HG03064 (cell line): ENCODE data around the gene MOV10.

Experiments used
- ATAC-seq: cut with Tn5 transposase; IDR thresholded peaks from one replicate; pipeline ENCODE4 v1.9.1; 2021; ENCODE audit warnings: low read depth; ENCODE audit not compliant: unreplicated experiment

Gene MOV10

GRCh38 chr1:112673592-112674439 lies 643 bp upstream of the MOV10 start:
- ATAC-seq: no peak

- peak; percentile 32 for ATAC-seq
Measured at GRCh38 chr1:112674986-112675727, 698 bp downstream of the MOV10 start.

GRCh38 chr1:112675728-112676381 lies 1.4 kb downstream of the MOV10 start:
- ATAC-seq: no peak

- ATAC-seq: no peak
Measured at GRCh38 chr1:112676543-112676942, 2.1 kb downstream of the MOV10 start.

GRCh38 chr1:112677501-112677900 lies 3.0 kb downstream of the MOV10 start:
- ATAC-seq: no peak

- ATAC-seq: no peak
Measured at GRCh38 chr1:112678605-112679004, 4.1 kb downstream of the MOV10 start.

- no peak for ATAC-seq
Measured at GRCh38 chr1:112685913-112686312, 11.5 kb downstream of the MOV10 start.

GRCh38 chr1:112686417-112686816 lies 12.0 kb downstream of the MOV10 start:
- ATAC-seq: no peak

- no peak for ATAC-seq
Measured at GRCh38 chr1:112686835-112687234, 12.4 kb downstream of the MOV10 start.

- no peak for ATAC-seq
Measured at GRCh38 chr1:112687361-112687760, 12.9 kb downstream of the MOV10 start.

- no peak for ATAC-seq
Measured at GRCh38 chr1:112687785-112688496, 13.5 kb downstream of the MOV10 start.

GRCh38 chr1:112688781-112689193 lies 14.3 kb downstream of the MOV10 start:
- ATAC-seq: no peak

GRCh38 chr1:112689196-112689841 lies 14.9 kb downstream of the MOV10 start:
- ATAC-seq: no peak

- ATAC-seq: no peak
Measured at GRCh38 chr1:112689842-112690237, 15.4 kb downstream of the MOV10 start.

GRCh38 chr1:112692681-112693080 lies 18.2 kb downstream of the MOV10 start:
- no peak for ATAC-seq

GRCh38 chr1:112693821-112694220 lies 19.4 kb downstream of the MOV10 start:
- ATAC-seq: no peak

GRCh38 chr1:112694363-112694929 lies 20.0 kb downstream of the MOV10 start:
- no peak for ATAC-seq

- ATAC-seq: no peak
Measured at GRCh38 chr1:112695276-112695675, 20.8 kb downstream of the MOV10 start.

GRCh38 chr1:112696578-112697314 lies 22.3 kb downstream of the MOV10 start:
- ATAC-seq: no peak
